Lung (tissue), 12 donors: ENCODE results near the gene IFNK. TPM values are rescaled to one million over a fixed set of nuclear protein-coding genes. Genes with fewer than 3 reads are reported as not detected.

Experiments used
- ATAC-seq: fragments of 200-7000 bp; cut with Tn5 transposase; one replicate; pipeline ENCODE4 v1.9.1; 2020; ENCODE audit warnings: moderate number of reproducible peaks; ENCODE audit not compliant: insufficient read depth, low FRiP score
- DNase-seq, 3 donors: peaks; one replicate each; pipeline ENCODE4 v3.0.0-alpha.2; 2013 to 2017
- H3K27ac ChIP-seq, 2 donors: one replicate each; pipeline ENCODE4 v1.5.1; 2013; ENCODE audit warnings: mild to moderate bottlenecking in 2 of 2, moderate library complexity in 2 of 2, control low read depth in 1 of 2, inconsistent platforms in 1 of 2, low read depth in 1 of 2, low read length in 1 of 2
- H3K27me3 ChIP-seq, 3 donors: one replicate each; pipeline ENCODE4 v1.5.1; 2013; ENCODE audit warnings: low read length in 2 of 3; ENCODE audit not compliant: control insufficient read depth in 3 of 3, insufficient read depth in 3 of 3
- H3K36me3 ChIP-seq, 4 donors: one replicate each; pipeline ENCODE4 v1.5.1; 2013; ENCODE audit warnings: low read length in 4 of 4, mild to moderate bottlenecking in 1 of 4, moderate library complexity in 1 of 4; ENCODE audit not compliant: control insufficient read depth in 4 of 4, insufficient read depth in 4 of 4
- H3K4me1 ChIP-seq, 5 donors: one replicate each; pipeline ENCODE4 v1.5.1; 2013; ENCODE audit warnings: low read length in 5 of 5, mild to moderate bottlenecking in 2 of 5, moderate library complexity in 1 of 5; ENCODE audit not compliant: control insufficient read depth in 5 of 5, insufficient read depth in 5 of 5
- H3K4me3 ChIP-seq: one replicate; pipeline ENCODE4 v1.5.1; 2013; ENCODE audit warnings: mild to moderate bottlenecking, control low read depth, moderate library complexity
- H3K9ac ChIP-seq, 2 donors: one replicate each; pipeline ENCODE4 v1.5.1; 2013; ENCODE audit warnings: low read length in 2 of 2, control low read depth in 1 of 2; ENCODE audit not compliant: insufficient read depth in 1 of 2
- H3K9me3 ChIP-seq, 4 donors: one replicate each; pipeline ENCODE4 v1.5.1; 2013; ENCODE audit warnings: low read length in 3 of 4, mild to moderate bottlenecking in 1 of 4, moderate library complexity in 1 of 4; ENCODE audit not compliant: control insufficient read depth in 4 of 4, insufficient read depth in 3 of 4
- WGBS, 2 donors: extraction: QIAGEN DNeasy Blood & Tissue Kit; methylation state at CpG; one replicate each; pipeline ENCODE4 v1.1.7; 2013; 5-methylcytosine and 5-hydroxymethylcytosine counted together
- polyA plus RNA-seq, 2 donors: library from polyadenylated mRNA; stranded (reverse); fragments of 200-250 nt; gene quantifications; one replicate each; pipeline ENCODE4 v1.2.1, GENCODE V29; 2013
- total RNA-seq, 2 donors: library from RNA; depleted of rRNA in 1 of 2; stranded (reverse); fragments of >200 nt in 1 of 2; gene quantifications; one replicate each; pipeline ENCODE4 v1.2.1, GENCODE V29; 2014 to 2021
- TF ChIP-seq, protein P1 (sequence below): IDR thresholded peaks from 2 replicates; pipeline ENCODE4 v1.5.1; 2012; ENCODE audit warnings: mild to moderate bottlenecking; ENCODE audit errors: control extremely low read depth, extremely low read depth
- donor health status: control.
- donor health status: control.
- donor health status: Bipolar disorder and iron deficiency.
- donor health status: healthy.
- donor health status: DM: yes; HTN: yes; CAD: no.

IFNK gene
- total and polyA plus RNA-seq, 4 donors, result not detected

DNA sequence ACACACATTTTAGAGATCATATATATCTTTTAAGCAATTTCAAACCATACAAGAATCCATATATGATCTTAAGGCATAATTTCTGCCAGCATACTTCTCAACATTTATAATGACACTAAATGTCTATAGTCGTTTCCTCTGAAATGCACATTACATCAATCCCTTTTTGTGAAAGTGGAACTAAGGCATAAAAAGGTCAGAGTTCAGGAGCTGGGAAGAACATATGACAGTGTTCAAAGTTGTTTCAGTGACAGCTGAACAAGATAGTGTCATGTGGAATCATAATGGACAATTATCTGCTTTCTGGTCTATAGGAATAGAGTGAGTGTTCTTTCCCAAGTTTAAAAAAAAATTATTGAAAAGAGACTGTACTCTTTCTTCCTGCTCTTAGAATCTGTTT, 8.0 kb downstream of the IFNK start:
- Histone ChIP-seq H3K27me3 (no peaks in the 10 kb centered on the region), H3K4me3 (no peak overlapping the region), H3K4me1 (peaks cover 3 to 14% (median 8%) of the 10 kb centered on the region in 5 donors), H3K9ac (no peak overlapping the region), H3K36me3 (no peaks in the 10 kb centered on the region), H3K9me3 (no peaks in the 10 kb centered on the region), H3K27ac (no peak overlapping the region)
- WGBS, 2 donors, result 64 to 71% methylated on average over 1 of the region's 1 CpG
- ATAC-seq, result no peak
- no peak for DNase-seq
- TF ChIP-seq, protein P1, sequence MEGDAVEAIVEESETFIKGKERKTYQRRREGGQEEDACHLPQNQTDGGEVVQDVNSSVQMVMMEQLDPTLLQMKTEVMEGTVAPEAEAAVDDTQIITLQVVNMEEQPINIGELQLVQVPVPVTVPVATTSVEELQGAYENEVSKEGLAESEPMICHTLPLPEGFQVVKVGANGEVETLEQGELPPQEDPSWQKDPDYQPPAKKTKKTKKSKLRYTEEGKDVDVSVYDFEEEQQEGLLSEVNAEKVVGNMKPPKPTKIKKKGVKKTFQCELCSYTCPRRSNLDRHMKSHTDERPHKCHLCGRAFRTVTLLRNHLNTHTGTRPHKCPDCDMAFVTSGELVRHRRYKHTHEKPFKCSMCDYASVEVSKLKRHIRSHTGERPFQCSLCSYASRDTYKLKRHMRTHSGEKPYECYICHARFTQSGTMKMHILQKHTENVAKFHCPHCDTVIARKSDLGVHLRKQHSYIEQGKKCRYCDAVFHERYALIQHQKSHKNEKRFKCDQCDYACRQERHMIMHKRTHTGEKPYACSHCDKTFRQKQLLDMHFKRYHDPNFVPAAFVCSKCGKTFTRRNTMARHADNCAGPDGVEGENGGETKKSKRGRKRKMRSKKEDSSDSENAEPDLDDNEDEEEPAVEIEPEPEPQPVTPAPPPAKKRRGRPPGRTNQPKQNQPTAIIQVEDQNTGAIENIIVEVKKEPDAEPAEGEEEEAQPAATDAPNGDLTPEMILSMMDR, result no peak

DNA sequence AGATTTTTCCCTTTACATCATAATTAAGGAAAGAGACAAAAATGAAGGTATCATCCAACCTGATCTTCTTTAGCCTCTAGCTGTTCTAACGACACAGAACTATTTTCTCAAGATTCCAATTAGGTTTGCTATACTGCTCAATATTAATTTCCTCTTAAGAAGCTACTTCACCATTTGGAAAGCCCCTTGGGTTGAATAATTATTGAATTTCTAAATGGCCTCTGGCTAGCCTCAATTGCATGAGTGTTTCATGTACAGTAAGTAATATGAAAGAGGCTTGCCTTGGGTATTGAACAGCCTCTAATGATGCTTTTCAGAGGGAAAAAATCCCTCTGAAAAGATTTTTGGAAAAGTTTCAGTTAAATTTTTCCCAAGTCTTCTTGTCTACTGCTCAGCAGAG, 9.2 kb downstream of the IFNK start:
- TF ChIP-seq, protein P1, result no peak
- no peak for ATAC-seq
- Histone ChIP-seq H3K36me3 (no peaks in the 10 kb centered on the region), H3K27ac (no peak overlapping the region), H3K9me3 (no peaks in the 10 kb centered on the region), H3K9ac (no peak overlapping the region), H3K4me1 (peaks cover 0 to 15% (median 4%) of the 10 kb centered on the region in 5 donors), H3K27me3 (no peaks in the 10 kb centered on the region), H3K4me3 (no peak overlapping the region)
- no peak for DNase-seq
- WGBS, 2 donors, result 86 to 91% methylated on average over 1 of the region's 1 CpG

DNA sequence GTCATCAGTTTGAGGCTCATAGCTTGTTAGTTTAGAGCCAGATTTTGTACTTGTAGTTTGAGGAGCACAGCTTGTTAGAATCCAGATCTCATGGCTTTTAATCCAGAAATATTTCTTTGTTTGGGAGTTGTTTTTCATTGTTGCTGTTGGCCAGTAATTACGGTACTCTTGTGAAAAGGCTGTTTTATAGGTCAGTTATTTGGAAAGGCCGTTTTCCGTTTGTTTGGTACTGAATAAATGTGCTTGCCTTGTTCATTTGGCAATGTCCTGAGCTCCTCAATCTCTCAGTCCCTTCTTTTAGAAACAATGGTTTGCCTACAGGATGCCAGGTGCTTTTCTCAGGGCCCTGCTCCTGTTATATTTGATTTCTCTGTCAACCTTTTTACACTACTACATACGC, 10.0 kb downstream of the IFNK start:
- H3K27ac ChIP-seq, result no peak overlapping the region
- H3K36me3 ChIP-seq, result no peaks in the 10 kb centered on the region
- DNase-seq (no peak), ATAC-seq (no peak)
- H3K4me1 ChIP-seq, result peaks cover 0 to 15% (median 4%) of the 10 kb centered on the region in 5 donors
- H3K9me3 ChIP-seq, result no peaks in the 10 kb centered on the region
- H3K4me3 ChIP-seq, result no peak overlapping the region
- 53 to 69% methylated on average over 4 of the region's 4 CpGs for WGBS, 2 donors
- no peaks in the 10 kb centered on the region for H3K27me3 ChIP-seq
- TF ChIP-seq, protein P1, result no peak
- H3K9ac ChIP-seq, result peak overlapping the region in 1 of 2 donors; percentile 23

DNA sequence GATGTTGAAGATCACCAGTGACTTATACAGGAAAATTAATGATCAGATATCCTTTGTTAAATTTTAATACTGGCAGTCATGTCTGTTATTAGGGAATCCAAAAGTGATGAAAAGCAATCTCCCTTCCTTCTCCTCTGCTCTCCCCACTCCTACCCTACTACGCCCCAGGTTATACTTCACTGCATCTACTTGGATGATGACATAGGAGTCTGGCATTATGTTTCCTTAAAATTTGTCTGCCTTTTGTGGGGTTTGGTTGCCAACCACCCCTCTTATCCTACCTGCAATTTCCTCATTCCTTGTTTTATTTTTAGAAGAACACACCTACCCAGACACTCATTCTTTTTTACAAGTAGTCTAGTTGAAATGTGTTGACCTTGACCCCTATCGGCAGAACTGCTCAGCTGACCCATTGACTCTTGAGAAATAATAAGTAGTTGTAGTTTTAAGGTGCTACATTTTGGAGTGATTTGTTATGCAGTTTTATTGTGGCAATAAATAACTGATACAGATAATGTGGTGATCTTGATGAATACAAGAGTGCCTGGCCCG, 10.6 kb downstream of the IFNK start:
- Histone ChIP-seq H3K9ac (peak overlapping the region in 1 of 2 donors; percentile 23), H3K9me3 (no peaks in the 10 kb centered on the region), H3K36me3 (no peaks in the 10 kb centered on the region), H3K4me1 (peaks cover 0 to 15% (median 8%) of the 10 kb centered on the region in 5 donors), H3K27me3 (no peaks in the 10 kb centered on the region), H3K4me3 (no peak overlapping the region), H3K27ac (no peak overlapping the region)
- DNase-seq (no peak), ATAC-seq (peak; percentile 54)
- WGBS, 2 donors, result 73 to 83% methylated on average over 3 of the region's 3 CpGs
- TF ChIP-seq, protein P1, result no peak
